Lower leg skin (tissue), 3 donors: ENCODE data around the gene CRACR2A.

Source experiments
- POLR2A ChIP-seq, 2 donors: fragments of 450-650 bp; IDR thresholded peaks; one replicate each; pipeline ENCODE4 v1.6.1; 2016 to 2017; ENCODE audit warnings: antibody characterized with exemption in 2 of 2, mild to moderate bottlenecking in 1 of 2, moderate library complexity in 1 of 2
- TF ChIP-seq, protein P1 (sequence below), 3 donors: fragments of 450-650 bp; IDR thresholded peaks; one replicate each; pipeline ENCODE4 v1.5.1; 2016; ENCODE audit warnings: antibody characterized with exemption in 3 of 3, mild to moderate bottlenecking in 3 of 3, moderate library complexity in 2 of 3

DNA sequence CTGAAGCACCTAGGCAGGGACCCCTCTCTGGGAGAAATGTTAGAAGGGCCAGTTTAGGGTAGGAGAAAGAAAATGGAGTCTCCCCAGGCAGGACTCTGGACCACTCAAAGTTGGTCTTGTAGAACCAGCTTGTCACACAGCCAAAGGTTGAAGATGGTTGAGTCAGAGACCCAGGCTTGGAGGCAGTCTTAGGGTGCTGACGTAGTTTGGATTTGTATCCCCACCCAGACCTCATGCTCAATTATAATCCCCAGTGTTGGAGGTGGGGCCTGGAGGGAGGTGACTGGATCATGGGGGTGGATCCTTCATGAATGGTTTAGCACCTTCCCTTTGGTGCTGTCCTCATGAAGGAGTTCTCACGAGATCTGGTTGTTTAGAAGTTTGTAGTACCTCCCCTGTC lies 121.2 kb downstream of the CRACR2A start:
- TF ChIP-seq, protein P1, sequence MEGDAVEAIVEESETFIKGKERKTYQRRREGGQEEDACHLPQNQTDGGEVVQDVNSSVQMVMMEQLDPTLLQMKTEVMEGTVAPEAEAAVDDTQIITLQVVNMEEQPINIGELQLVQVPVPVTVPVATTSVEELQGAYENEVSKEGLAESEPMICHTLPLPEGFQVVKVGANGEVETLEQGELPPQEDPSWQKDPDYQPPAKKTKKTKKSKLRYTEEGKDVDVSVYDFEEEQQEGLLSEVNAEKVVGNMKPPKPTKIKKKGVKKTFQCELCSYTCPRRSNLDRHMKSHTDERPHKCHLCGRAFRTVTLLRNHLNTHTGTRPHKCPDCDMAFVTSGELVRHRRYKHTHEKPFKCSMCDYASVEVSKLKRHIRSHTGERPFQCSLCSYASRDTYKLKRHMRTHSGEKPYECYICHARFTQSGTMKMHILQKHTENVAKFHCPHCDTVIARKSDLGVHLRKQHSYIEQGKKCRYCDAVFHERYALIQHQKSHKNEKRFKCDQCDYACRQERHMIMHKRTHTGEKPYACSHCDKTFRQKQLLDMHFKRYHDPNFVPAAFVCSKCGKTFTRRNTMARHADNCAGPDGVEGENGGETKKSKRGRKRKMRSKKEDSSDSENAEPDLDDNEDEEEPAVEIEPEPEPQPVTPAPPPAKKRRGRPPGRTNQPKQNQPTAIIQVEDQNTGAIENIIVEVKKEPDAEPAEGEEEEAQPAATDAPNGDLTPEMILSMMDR (IDR thresholded peaks at IDR 0.05), result no peak
- TF ChIP-seq POLR2A (IDR thresholded peaks at IDR 0.05), result no peak
